GM18505 (cell line): ENCODE measurements around the gene CYP19A1.
"Not testable (repeated sequence)": the region's sequence is repeated elsewhere in the genome, so short reads cannot be mapped to it uniquely, and the experiment has no call there.

ENCODE experiments used
- ATAC-seq: cut with Tn5 transposase; IDR thresholded peaks from one replicate; pipeline ENCODE4 v1.9.1; 2021; ENCODE audit not compliant: unreplicated experiment
- POLR2A ChIP-seq: IDR thresholded peaks from 4 replicates; pipeline ENCODE4 v1.6.1; 2011; ENCODE audit warnings: borderline replicate concordance; ENCODE audit not compliant: insufficient read depth, insufficient read length; ENCODE audit errors: extremely low read depth

CYP19A1 gene

DNA sequence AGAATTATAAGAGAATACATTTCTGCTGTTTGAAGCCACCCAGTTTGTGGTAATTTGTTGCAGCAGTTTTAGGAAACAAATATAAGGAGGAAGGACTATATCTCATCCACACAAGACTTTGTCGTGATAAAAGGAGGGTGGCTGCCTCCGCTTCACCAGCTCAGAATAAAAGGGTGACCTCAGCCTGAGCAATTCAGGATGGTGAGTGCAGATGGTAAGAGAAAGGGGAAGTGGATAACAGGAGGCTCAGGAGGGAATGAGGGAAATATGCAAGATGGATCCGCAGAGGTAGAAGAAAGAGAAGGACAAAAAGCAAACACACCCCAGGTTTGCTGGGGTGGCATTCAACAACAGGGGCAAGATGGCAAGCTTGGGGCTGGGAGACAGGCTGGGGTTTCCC, 135.6 kb downstream of the CYP19A1 start:
- ATAC-seq, result no peak
- no peak for TF ChIP-seq POLR2A

GRCh38 chr15:51201581-51201980, 136.8 kb downstream of the CYP19A1 start:
- TF ChIP-seq POLR2A, result no peak
- no peak for ATAC-seq

GRCh38 chr15:51200792-51201191, 137.6 kb downstream of the CYP19A1 start:
- TF ChIP-seq POLR2A, result no peak
- no peak for ATAC-seq

GRCh38 chr15:51199541-51199940, 138.9 kb downstream of the CYP19A1 start:
- no peak for TF ChIP-seq POLR2A
- ATAC-seq, result no peak

DNA sequence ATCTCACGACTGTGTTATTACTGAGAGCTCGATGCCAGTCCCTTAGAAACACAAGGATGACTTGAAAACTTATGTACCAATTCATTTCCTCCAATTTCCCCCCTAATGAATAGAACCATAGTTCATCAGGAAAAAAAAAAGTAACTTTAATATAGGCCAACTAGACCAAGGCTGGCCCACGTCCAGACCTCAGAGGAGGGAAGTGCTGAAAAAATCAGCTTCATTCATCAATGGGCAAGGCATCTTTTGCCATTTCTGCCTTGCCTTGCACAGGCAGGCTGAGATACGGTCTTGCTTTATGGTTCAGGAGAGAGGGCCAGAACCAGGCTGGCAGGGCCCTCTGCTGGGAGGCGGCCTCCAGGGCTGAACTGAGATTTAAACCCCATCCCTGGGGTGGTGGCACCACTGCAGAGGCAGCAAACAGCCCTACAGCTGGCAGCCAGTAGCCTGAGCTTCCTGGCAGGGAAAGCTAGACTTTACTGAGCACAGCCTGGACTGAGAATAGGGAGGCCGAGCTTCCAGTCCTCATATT, 139.6 kb downstream of the CYP19A1 start:
- TF ChIP-seq POLR2A, result no peak
- no peak for ATAC-seq

GRCh38 chr15:51195459-51195858, 142.9 kb downstream of the CYP19A1 start:
- no peak for ATAC-seq
- TF ChIP-seq POLR2A, result no peak

DNA sequence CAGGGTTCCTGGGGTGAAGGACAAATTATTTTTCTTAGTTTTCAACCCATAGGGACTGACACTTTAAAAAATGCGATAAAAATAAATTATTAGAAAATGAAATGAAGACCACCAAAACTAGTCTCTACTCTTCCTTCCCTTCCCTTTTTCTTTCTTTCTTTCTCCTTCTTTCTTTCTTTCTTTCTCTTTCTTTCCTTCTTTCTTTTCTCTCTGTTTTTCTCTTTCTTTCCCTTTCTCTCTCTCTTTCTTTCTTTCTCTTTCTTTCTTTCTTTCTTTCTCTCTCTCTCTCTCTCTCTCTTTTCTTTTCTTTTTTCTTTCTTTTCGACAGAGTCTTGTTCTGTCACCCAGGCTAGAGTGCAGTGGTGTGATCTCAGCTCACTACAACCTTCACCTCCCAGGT, 144.4 kb downstream of the CYP19A1 start:
- TF ChIP-seq POLR2A, result no peak
- no peak for ATAC-seq

- TF ChIP-seq POLR2A, result no peak
- no peak for ATAC-seq
Observed at GRCh38 chr15:51193526-51193925, 144.9 kb downstream of the CYP19A1 start.

- no peak for TF ChIP-seq POLR2A
- peak; percentile 65 for ATAC-seq
Observed at GRCh38 chr15:51192521-51193280, 145.7 kb downstream of the CYP19A1 start.

DNA sequence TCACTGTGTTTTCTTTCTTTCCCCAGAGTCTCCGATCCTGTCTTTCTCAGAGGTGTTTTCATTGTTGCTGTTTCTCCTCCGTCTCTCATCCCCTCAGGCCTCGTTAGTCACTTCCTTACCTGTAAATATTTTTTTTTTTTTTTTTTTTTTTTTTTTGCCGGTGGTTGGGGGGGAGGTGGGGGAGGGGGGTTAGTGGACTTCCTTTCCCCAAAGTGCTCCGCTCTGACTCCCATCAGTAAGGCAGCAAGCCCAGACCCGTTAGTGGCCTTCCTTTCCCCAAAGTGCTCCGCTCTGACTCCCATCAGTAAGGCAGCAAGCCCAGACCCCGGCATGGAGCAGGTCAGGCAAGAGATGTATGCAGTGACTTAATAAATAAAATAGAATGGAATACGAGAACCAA, 146.6 kb downstream of the CYP19A1 start:
- ATAC-seq, result no peak
- no peak for TF ChIP-seq POLR2A

DNA sequence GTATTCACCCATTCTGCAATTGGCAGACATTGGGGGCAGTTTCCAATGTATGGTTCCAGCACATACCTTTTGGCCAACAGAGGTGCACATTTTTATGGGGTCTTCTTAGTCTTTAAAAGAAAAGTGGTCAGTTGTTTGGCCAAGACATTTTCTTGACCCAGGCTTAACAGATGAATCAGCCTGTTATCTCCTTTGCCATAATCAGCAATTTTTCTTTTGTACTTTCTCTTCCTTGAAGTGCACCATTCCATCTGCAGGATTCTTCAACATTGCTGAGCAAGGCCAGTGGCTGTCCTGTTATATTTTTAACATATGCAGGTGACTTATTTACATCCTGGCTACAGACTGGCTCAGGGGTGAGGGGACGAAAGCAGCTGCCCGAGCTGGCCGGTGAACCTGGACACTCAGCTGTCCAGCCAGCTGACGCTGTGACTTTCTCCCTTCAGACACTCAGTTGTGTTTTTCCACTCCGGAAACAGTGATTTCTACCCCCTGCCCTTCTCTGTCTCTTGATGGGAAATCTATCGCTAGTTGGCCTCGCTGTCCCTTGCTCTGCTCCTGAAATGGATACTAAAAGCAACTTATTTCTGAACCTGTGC, 147.2 kb downstream of the CYP19A1 start:
- ATAC-seq, result no peak
- TF ChIP-seq POLR2A, result no peak

- TF ChIP-seq POLR2A, result no peak
- no peak for ATAC-seq
Observed at GRCh38 chr15:51190424-51191068, 147.8 kb downstream of the CYP19A1 start.

DNA sequence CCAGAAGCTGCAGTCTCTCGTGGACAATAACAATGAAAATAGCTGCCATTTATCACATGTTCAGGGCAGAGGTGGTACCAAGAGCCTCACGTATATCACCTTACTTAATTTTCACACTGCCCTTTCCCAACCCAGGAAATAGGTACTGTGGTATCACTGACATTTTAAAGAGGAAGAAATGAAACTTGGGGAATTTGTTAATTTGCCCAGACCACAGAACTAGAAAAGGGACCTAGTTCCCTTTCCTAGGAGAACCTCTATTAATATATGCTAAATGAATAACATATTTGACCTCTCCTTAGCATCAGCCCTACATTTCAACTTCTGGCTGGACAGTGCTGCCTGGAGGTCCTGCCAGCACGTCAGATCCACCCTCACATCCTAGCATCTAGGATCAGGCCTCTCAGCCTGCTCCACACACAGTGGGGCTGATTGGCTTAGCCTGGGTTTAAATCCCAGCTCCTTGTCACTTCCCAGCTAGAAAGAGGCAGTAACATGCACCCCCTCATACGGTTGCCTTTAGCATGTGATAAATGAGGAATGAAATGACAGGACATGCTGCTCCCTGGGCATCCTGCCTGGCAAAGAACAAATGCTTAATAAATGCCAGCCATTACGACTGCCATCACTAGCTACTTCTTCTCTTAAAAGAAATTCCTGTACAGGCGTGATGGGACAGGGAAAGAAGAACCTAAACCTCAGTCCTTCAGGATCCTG, 148.6 kb downstream of the CYP19A1 start:
- no peak for ATAC-seq
- TF ChIP-seq POLR2A, result no peak

DNA sequence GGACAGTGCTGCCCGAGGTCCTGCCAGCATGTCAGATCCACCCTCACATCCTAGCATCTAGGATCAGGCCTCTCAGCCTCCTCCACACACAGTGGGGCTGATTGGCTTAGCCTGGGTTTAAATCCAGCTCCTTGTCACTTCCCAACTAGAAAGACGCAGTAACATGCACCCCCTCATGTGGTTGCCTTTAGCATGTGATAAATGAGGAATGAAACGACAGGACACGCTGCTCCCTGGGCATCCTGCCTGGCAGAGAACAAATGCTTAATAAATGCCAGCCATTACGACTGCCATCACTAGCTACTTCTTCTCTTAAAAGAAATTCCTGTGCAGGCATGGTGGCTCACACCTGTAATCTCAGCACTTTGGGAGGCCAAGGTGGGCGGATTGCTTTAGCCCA, 149.6 kb downstream of the CYP19A1 start:
- not testable (repeated sequence) for ATAC-seq
